ENCODE data around the gene MGRN1.

Gene MGRN1

DNA sequence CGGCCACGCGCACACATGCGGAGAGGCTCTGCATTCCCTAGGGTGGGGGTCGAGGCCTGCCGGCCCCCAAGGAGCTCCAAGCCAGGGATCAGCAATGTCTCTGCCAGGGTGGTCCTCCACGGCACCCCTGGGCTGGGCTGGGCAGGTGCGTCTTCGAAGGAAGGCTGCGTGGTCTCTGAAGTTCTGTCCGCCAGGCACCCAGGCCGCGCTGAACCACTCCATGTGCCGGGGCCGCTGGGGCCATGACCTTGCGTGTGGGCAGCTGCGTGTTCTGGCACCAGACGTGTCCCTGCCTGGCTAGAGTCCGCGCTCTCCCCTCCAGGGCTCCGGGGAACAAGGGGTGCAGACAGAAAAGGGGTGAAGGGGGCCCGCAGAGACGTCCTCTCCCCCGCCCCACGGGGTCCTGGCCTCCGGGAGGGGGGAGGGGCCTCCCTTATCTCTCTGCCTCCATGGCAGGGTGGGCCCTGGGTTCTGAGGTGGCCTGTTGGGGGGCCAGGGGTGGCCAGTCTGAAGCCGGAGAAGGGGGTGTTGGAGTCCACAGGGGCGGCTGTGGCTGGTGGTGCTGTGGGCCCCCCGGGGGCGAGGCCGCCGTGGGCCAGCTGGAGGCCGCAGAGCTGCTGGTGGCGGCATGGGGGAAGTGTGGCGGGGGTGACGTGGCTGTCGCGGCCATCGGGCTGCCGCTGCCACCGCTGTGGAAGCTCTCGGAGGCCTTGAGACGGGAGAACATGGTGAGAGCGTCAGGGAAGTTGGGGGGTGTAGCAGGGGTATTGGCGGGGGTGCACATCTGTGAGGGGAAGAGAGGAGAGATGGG is 15.2 kb upstream of the MGRN1 start:
- H3K4me3 ChIP-seq (replicated peaks; ENCODE audit: low read depth, low read length), result no peak overlapping the region
- DNase-seq (ENCODE audit: low read depth), result no peak
- TF ChIP-seq, protein P1, sequence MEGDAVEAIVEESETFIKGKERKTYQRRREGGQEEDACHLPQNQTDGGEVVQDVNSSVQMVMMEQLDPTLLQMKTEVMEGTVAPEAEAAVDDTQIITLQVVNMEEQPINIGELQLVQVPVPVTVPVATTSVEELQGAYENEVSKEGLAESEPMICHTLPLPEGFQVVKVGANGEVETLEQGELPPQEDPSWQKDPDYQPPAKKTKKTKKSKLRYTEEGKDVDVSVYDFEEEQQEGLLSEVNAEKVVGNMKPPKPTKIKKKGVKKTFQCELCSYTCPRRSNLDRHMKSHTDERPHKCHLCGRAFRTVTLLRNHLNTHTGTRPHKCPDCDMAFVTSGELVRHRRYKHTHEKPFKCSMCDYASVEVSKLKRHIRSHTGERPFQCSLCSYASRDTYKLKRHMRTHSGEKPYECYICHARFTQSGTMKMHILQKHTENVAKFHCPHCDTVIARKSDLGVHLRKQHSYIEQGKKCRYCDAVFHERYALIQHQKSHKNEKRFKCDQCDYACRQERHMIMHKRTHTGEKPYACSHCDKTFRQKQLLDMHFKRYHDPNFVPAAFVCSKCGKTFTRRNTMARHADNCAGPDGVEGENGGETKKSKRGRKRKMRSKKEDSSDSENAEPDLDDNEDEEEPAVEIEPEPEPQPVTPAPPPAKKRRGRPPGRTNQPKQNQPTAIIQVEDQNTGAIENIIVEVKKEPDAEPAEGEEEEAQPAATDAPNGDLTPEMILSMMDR (IDR thresholded peaks at IDR 0.05; ENCODE audit: low read length, missing control alignments), result no peak

DNA sequence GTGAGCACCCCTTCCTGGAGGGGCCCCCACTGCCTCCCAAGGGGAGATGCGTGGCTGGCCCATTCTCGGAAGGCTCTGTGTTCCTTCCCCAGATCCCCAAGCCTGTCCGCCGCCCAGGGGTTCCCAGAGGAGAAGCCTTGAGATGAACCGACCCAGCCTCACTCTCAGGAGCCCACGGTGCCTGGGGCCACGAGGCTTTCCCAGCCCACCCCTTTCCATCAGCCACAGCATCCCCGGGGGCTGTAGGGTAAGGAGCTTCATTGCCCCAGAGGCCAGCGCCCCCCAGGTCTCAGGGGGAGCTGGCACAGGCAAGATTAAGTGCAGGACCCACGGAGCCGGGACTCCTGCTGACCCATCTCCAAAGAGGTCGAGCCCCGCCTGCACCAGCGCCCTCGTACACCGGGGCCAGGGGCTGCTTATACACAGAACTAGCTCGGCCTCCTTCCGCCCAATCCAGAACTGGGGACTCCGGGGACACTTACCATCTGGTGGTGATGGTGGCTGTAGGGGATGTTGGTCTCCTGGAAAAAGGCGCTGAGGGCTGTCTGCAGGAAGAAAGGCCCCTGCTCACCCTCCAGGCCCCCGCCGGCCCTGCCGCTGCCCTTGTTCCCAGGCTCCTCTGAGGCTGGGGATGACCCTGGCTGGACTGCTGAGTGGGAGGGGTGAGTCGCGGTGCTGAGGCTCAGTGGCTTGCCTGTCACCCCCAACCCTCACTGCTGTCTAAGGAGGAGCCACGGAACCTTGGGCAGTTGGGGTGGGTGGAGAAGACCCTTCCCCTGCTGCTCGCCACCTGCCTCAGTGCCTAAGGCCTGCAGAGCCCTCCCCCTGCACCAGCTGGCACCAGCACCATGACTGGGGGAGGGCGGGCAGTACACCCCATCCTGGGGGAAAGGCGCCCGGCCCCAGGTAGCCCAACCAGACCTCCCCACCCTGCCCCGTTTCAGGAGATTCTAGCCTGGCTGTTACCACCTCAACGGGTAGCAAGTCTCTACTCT is 14.3 kb upstream of the MGRN1 start:
- no peak overlapping the region for H3K4me3 ChIP-seq (replicated peaks; ENCODE audit: low read depth, low read length)
- DNase-seq (ENCODE audit: low read depth), result no peak
- TF ChIP-seq, protein P1 (IDR thresholded peaks at IDR 0.05; ENCODE audit: low read length, missing control alignments), result no peak

DNA sequence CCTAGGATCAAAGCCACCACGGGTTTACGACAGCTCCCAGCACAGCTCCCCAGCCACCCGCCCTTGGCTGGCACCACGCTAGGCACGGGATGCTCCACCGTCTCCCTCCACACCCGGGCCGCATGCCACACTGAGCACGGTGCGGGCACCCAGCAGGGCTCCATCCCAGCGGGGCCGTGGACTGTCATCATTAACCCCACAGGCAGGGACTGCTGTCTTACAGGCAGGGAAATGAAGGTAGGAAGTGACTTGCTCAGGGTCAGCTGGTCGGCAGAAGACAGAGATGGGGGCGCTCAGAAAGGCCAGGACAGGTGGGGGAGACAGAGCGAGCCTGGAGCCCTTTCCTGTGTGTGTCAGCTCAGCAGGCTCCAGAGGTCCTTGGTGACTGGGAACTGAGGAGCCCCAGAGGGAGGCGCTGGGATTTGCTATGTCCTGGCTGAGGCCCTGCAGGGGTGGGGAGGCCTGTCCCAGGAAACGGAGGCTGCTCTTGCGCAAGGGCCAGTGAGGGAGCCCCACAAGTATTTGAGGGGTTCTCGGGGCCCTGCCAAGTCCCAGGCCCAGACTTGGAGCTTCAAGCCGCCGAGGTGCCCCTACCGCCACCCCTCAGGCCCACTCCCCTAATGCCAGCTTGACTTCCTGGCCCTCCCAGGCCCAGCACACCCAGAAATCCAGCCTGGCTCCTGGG is 13.1 kb upstream of the MGRN1 start:
- peak; percentile 58 for DNase-seq (ENCODE audit: low read depth)
- TF ChIP-seq, protein P1 (IDR thresholded peaks at IDR 0.05; ENCODE audit: low read length, missing control alignments), result no peak
- H3K4me3 ChIP-seq (replicated peaks; ENCODE audit: low read depth, low read length), result no peak overlapping the region

DNA sequence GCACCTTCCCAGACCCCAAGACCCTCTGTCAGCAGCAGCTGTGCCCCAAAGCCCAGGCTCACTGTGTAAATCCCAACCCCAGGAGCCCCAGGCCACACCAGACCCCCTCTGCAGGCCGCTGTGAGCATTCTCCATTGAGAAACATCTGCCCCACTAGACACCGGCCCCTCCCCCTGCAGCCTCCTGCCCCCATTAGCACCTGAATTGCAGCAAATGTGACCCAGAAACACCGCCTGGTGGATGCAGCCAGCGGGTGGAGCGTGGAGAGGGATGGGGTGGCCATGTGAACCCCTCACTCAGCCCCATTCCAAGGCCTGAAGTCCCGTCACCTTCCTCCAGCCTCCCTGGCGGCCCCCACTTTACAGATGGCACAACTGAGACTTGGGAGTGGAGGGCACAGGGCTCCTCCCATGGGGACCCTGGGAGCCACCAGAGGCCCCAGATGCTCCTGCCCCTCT is 12.1 kb upstream of the MGRN1 start:
- TF ChIP-seq, protein P1 (IDR thresholded peaks at IDR 0.05; ENCODE audit: low read length, missing control alignments), result no peak
- DNase-seq (ENCODE audit: low read depth), result no peak
- H3K4me3 ChIP-seq (replicated peaks; ENCODE audit: low read depth, low read length), result peak overlapping the region; percentile 73

DNA sequence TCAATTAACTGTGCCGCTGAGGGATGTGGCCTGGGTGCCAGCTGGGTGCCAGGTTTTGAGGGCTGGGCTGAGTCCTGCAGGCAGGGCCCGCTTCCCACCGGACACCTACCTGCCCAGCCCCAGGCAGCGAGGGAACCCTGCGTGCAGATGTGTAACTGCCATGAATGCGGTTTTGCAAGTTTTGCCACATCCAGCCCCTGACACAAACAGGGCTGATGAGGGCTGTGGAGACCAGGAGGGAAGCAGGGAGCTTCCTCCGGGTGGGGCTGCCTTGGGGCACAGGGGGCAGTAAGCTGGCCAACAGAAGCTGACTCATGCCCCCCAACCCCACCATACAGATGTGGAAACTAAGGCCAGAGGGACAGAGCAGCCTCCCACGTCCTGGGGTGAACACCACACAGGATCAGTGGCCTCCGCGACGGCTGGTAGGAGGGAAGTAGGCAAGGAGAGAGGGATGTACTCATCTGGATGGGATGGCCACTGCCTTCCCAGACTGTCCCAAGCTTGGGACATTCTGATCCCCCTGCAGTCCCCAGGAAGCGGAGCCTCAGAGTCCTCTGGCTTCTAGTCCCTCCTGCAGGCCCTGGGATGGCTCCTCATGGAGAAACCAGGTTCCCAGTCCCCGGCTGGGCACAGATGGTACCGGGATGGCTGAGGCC is 11.5 kb upstream of the MGRN1 start:
- no peak for DNase-seq (ENCODE audit: low read depth)
- TF ChIP-seq, protein P1 (IDR thresholded peaks at IDR 0.05; ENCODE audit: low read length, missing control alignments), result no peak
- peak overlapping the region; percentile 73 for H3K4me3 ChIP-seq (replicated peaks; ENCODE audit: low read depth, low read length)

Measured in fibroblast of pulmonary artery (primary cell).